Calu3 (cell line): ENCODE measurements around the gene CFAP52. TPM values are rescaled to one million over a fixed set of nuclear protein-coding genes. Genes with fewer than 3 reads are reported as not detected.

Source experiments
- BruUV-seq: library from RNA; stranded (reverse); fragments of 400-500 nt; replicated peaks from 2 replicates; lab custom pipeline; 2021; lab: Mats Ljungman, UMichigan
- CTCF ChIA-PET: fragments of 300-600 bp; sonication (Branson Sonifier 250); formaldehyde crosslinking; loops from one replicate; lab custom pipeline; 2022; ENCODE audit warnings: antibody characterized with exemption; lab: Charles Lee
- DNase-seq: peaks from one replicate; pipeline ENCODE4 v3.0.0; 2022
- H3K27ac Mint-ChIP-seq: one replicate; pipeline ENCODE4 v1.8.0; 2022; ENCODE audit warnings: mixed read lengths; ENCODE audit not compliant: unreplicated experiment
- H3K27me3 Mint-ChIP-seq: one replicate; pipeline ENCODE4 v1.8.0; 2022; ENCODE audit warnings: mixed read lengths; ENCODE audit not compliant: unreplicated experiment
- H3K36me3 Mint-ChIP-seq: one replicate; pipeline ENCODE4 v1.8.0; 2022; ENCODE audit warnings: mild to moderate bottlenecking, moderate library complexity, mixed read lengths; ENCODE audit not compliant: insufficient read depth, unreplicated experiment
- H3K4me1 Mint-ChIP-seq: one replicate; pipeline ENCODE4 v1.8.0; 2022; ENCODE audit warnings: mild to moderate bottlenecking, low read depth, mixed read lengths; ENCODE audit not compliant: unreplicated experiment
- H3K4me3 Mint-ChIP-seq: one replicate; pipeline ENCODE4 v1.8.0; 2022; ENCODE audit warnings: mild to moderate bottlenecking, low read depth, moderate library complexity, mixed read lengths; ENCODE audit not compliant: unreplicated experiment
- H3K9me3 Mint-ChIP-seq: one replicate; pipeline ENCODE4 v1.8.0; 2022; ENCODE audit warnings: low read depth, mixed read lengths; ENCODE audit not compliant: unreplicated experiment
- CTCF ChIP-seq: fragments of 200-600 bp; IDR thresholded peaks from one replicate; pipeline ENCODE4 v1.8.0; 2022; ENCODE audit warnings: antibody characterized with exemption; ENCODE audit not compliant: unreplicated experiment
- intact Hi-C: fragments of 100-400 bp; cut with micrococcal nuclease; formaldehyde crosslinking; loops from one replicate; pipeline ENCODE4 v1.10.0; 2022; ENCODE audit not compliant: unreplicated experiment
- total RNA-seq: library from RNA; stranded (reverse); gene quantifications from 2 replicates; pipeline ENCODE4 v1.2.3, GENCODE V29; 2022

CFAP52 gene
- total RNA-seq, 1 experiment from 2014 or later: not detected

- no peaks in the 10 kb centered on the region for H3K27me3 Mint-ChIP-seq
- no peak for DNase-seq
- H3K36me3 Mint-ChIP-seq: no peaks in the 10 kb centered on the region
- no peaks in the 10 kb centered on the region for H3K4me1 Mint-ChIP-seq
- H3K4me3 Mint-ChIP-seq: no peak overlapping the region
- BruUV-seq: no TSS peak
- intact Hi-C loops: no loop called here
- no peak for TF ChIP-seq CTCF
- no peaks in the 10 kb centered on the region for H3K9me3 Mint-ChIP-seq
- H3K27ac Mint-ChIP-seq: no peak overlapping the region
- CTCF ChIA-PET: no interaction called here
Measured at GRCh38 chr17:9538626-9539025, 37.8 kb upstream of the CFAP52 start.

GRCh38 chr17:9541718-9542117 is 34.7 kb upstream of the CFAP52 start:
- DNase-seq: no peak
- CTCF ChIA-PET: no interaction called here
- Mint-ChIP-seq H3K36me3 (no peaks in the 10 kb centered on the region), H3K4me1 (no peaks in the 10 kb centered on the region), H3K9me3 (no peaks in the 10 kb centered on the region), H3K27ac (no peak overlapping the region), H3K27me3 (no peaks in the 10 kb centered on the region), H3K4me3 (no peak overlapping the region)
- no TSS peak for BruUV-seq
- intact Hi-C loops: no loop called here
- no peak for TF ChIP-seq CTCF

- H3K4me3 Mint-ChIP-seq: no peak overlapping the region
- H3K27me3 Mint-ChIP-seq: no peaks in the 10 kb centered on the region
- intact Hi-C loops: no loop called here
- no peaks in the 10 kb centered on the region for H3K4me1 Mint-ChIP-seq
- TF ChIP-seq CTCF: no peak
- DNase-seq: no peak
- no peaks in the 10 kb centered on the region for H3K9me3 Mint-ChIP-seq
- no TSS peak for BruUV-seq
- CTCF ChIA-PET: no interaction called here
- no peaks in the 10 kb centered on the region for H3K36me3 Mint-ChIP-seq
- H3K27ac Mint-ChIP-seq: no peak overlapping the region
Measured at GRCh38 chr17:9544221-9544620, 32.2 kb upstream of the CFAP52 start.

- intact Hi-C loops: no loop called here
- Mint-ChIP-seq H3K4me1 (no peaks in the 10 kb centered on the region), H3K27me3 (no peaks in the 10 kb centered on the region), H3K36me3 (no peaks in the 10 kb centered on the region), H3K9me3 (no peaks in the 10 kb centered on the region), H3K27ac (no peak overlapping the region), H3K4me3 (no peak overlapping the region)
- DNase-seq: no peak
- TF ChIP-seq CTCF: no peak
- CTCF ChIA-PET: no interaction called here
- no TSS peak for BruUV-seq
Measured at GRCh38 chr17:9549215-9549614, 27.2 kb upstream of the CFAP52 start.
